HCT116 (cell line): ENCODE data around the gene UNC5C. TPM values are rescaled to one million over a fixed set of nuclear protein-coding genes. Genes with fewer than 3 reads are reported as not detected.

Experiments used
- ATAC-seq: fragments of 200-7000 bp; cut with Tn5 transposase; 2 replicates; pipeline ENCODE4 v1.9.1; 2020; ENCODE audit warnings: mild to moderate bottlenecking, moderate library complexity
- BruUV-seq: library from RNA; stranded (reverse); fragments of 400-500 nt; replicated peaks from 2 replicates; lab custom pipeline; 2021; lab: Mats Ljungman, UMichigan
- CTCF ChIA-PET: fragments of 300-600 bp; sonication (Branson Sonifier 250); formaldehyde crosslinking; loops from one replicate; lab custom pipeline; 2021; ENCODE audit warnings: antibody characterized with exemption; lab: Charles Lee
- POLR2A ChIA-PET: fragments of 300-600, 350-600 bp; sonication (Branson Sonifier 250); formaldehyde crosslinking; loops from one replicate; lab custom pipeline; 2021; ENCODE audit warnings: antibody characterized with exemption; lab: Charles Lee
- RAD21 ChIA-PET, 2 experiments: fragments of 300-600 bp; sonication (Branson Sonifier 250); formaldehyde crosslinking; loops; one replicate each; lab custom pipeline; 2023; ENCODE audit warnings: low total read pairs in 2 of 2; ENCODE audit not compliant: uncharacterized antibody in 2 of 2, unreplicated experiment in 2 of 2, low non-redundant PET in 1 of 2; lab: Charles Lee
- DNase-seq: peaks from one replicate; pipeline ENCODE4 v3.0.0-alpha.2; 2010; ENCODE audit warnings: low read depth, low spot score
- H2AFZ ChIP-seq: fragments of 200-600 bp; shearing (Covaris generic), sonication (generic); 2 replicates; pipeline ENCODE4 v1.6.1; 2017; ENCODE audit warnings: low read depth, mixed run types, mixed read lengths, antibody characterized with exemption, low read length; ENCODE audit not compliant: poor library complexity, severe bottlenecking
- H3K27ac ChIP-seq: 2 replicates; pipeline ENCODE4 v1.5.1; 2012; ENCODE audit warnings: low read depth, low read length
- H3K27me3 ChIP-seq: fragments of 200-600 bp; sonication (generic); 2 replicates; pipeline ENCODE4 v1.6.1; 2016; ENCODE audit warnings: mixed run types, low read length, mixed read lengths; ENCODE audit not compliant: insufficient read depth
- H3K36me3 ChIP-seq, 2 experiments: fragments of 200-500 bp in 1 of 2; fragments of 200-600 bp in 1 of 2; sonication (Bioruptor generic) in 1 of 2; sonication (generic) in 1 of 2; 2 replicates each; pipeline versions ENCODE4 v1.5.1 to v1.6.1; 2014 to 2016; ENCODE audit warnings: low read length in 2 of 2, inconsistent platforms in 1 of 2, mixed read lengths in 1 of 2, mixed run types in 1 of 2; ENCODE audit not compliant: insufficient read depth in 2 of 2, control insufficient read depth in 1 of 2
- H3K4me1 ChIP-seq, 2 experiments: fragments of 200-600 bp in 1 of 2; sonication (generic) in 1 of 2; 2 replicates each; pipeline versions ENCODE4 v1.5.1 to v1.6.1; 2012 to 2017; ENCODE audit warnings: low read length in 2 of 2, inconsistent platforms in 1 of 2, mild to moderate bottlenecking in 1 of 2, mixed read lengths in 1 of 2, mixed run types in 1 of 2, moderate library complexity in 1 of 2; ENCODE audit not compliant: insufficient read depth in 2 of 2, control insufficient read depth in 1 of 2
- H3K4me2 ChIP-seq: fragments of 200-600 bp; sonication (generic); 2 replicates; pipeline ENCODE4 v1.6.1; 2017; ENCODE audit warnings: mixed run types, low read length, mixed read lengths
- H3K4me3 ChIP-seq, 2 experiments: fragments of 200-600 bp in 1 of 2; sonication (generic) in 1 of 2; replicated peaks in 1 of 2; 2 replicates each; pipeline ENCODE4 v1.5.1; 2011 to 2016; ENCODE audit warnings: low read length in 2 of 2, control low read depth in 1 of 2, low read depth in 1 of 2, mild to moderate bottlenecking in 1 of 2, mixed read lengths in 1 of 2, mixed run types in 1 of 2
- H3K79me2 ChIP-seq: fragments of 200-600 bp; sonication (generic); 2 replicates; pipeline ENCODE4 v1.6.1; 2017; ENCODE audit warnings: mild to moderate bottlenecking, mixed run types, low read length, moderate library complexity, mixed read lengths; ENCODE audit not compliant: insufficient read depth
- H3K9ac ChIP-seq: fragments of 200-600 bp; sonication (generic); 2 replicates; pipeline ENCODE4 v1.6.1; 2016; ENCODE audit warnings: low read length, mixed read lengths
- H3K9me2 ChIP-seq: fragments of 200-600 bp; sonication (generic), shearing (Covaris generic); 2 replicates; pipeline ENCODE4 v1.6.1; 2017; ENCODE audit warnings: mixed run types, mild to moderate bottlenecking, moderate library complexity; ENCODE audit not compliant: insufficient read depth
- H3K9me3 ChIP-seq, 2 experiments: fragments of 200-500 bp in 1 of 2; fragments of 200-600 bp in 1 of 2; sonication (Bioruptor generic) in 1 of 2; sonication (generic) in 1 of 2; 2 replicates each; pipeline ENCODE4 v1.6.1; 2014 to 2017; ENCODE audit warnings: low read length in 2 of 2, mixed read lengths in 2 of 2, inconsistent platforms in 1 of 2, low read depth in 1 of 2, mild to moderate bottlenecking in 1 of 2, mixed run types in 1 of 2, moderate library complexity in 1 of 2; ENCODE audit not compliant: control insufficient read depth in 1 of 2, insufficient read depth in 1 of 2
- H4K20me1 ChIP-seq: fragments of 200-600 bp; sonication (generic), shearing (Covaris generic); 2 replicates; pipeline ENCODE4 v1.6.1; 2017; ENCODE audit warnings: mixed run types, mild to moderate bottlenecking, moderate library complexity; ENCODE audit not compliant: insufficient read depth
- CBX3 ChIP-seq: IDR thresholded peaks from 2 replicates; pipeline ENCODE4 v1.6.1; 2012; ENCODE audit warnings: low read depth
- JUND ChIP-seq: IDR thresholded peaks from 2 replicates; pipeline ENCODE4 v1.6.1; 2012
- POLR2A ChIP-seq: IDR thresholded peaks from 2 replicates; pipeline ENCODE4 v1.7.0; 2011; ENCODE audit warnings: borderline replicate concordance; ENCODE audit not compliant: insufficient read depth, insufficient read length; ENCODE audit errors: extremely low read depth
- RAD21 ChIP-seq: IDR thresholded peaks from 2 replicates; pipeline ENCODE4 v1.6.1; 2012; ENCODE audit warnings: low read depth, mild to moderate bottlenecking
- REST ChIP-seq: IDR thresholded peaks from 2 replicates; pipeline ENCODE4 v1.6.1; 2012; ENCODE audit warnings: low read depth
- SP1 ChIP-seq: IDR thresholded peaks from 2 replicates; pipeline ENCODE4 v1.6.1; 2012; ENCODE audit warnings: low read depth
- SRF ChIP-seq: IDR thresholded peaks from 2 replicates; pipeline ENCODE4 v1.6.1; 2012; ENCODE audit warnings: low read depth
- TCF7L2 ChIP-seq: IDR thresholded peaks from 2 replicates; pipeline ENCODE4 v1.7.0; 2011; ENCODE audit warnings: borderline replicate concordance, inconsistent platforms; ENCODE audit not compliant: insufficient read depth, insufficient read length; ENCODE audit errors: extremely low read depth
- YY1 ChIP-seq: IDR thresholded peaks from 2 replicates; pipeline ENCODE4 v1.6.1; 2011; ENCODE audit warnings: low read length, low read depth, moderate library complexity, mild to moderate bottlenecking; ENCODE audit not compliant: insufficient replicate concordance; ENCODE audit errors: extremely low read depth
- intact Hi-C: fragments of 100-400 bp; cut with micrococcal nuclease; formaldehyde crosslinking; loops from 2 replicates; pipeline ENCODE4 v1.10.0; 2022
- total RNA-seq: library from RNA; stranded (reverse); gene quantifications from one replicate; pipeline ENCODE4 v1.2.1, GENCODE V29; 2021; ENCODE audit not compliant: unreplicated experiment
- TF ChIP-seq, protein P1 (sequence below), 3 experiments: fragments of 200-600 bp in 1 of 3; sonication (generic) in 1 of 3; IDR thresholded peaks in 2 of 3; conservative IDR thresholded peaks in 1 of 3; 2 replicates each; pipeline ENCODE4 v1.5.1; 2012 to 2017; ENCODE audit warnings: low read depth in 2 of 3, low read length in 2 of 3, antibody characterized with exemption in 1 of 3, borderline replicate concordance in 1 of 3, control low read depth in 1 of 3, mild to moderate bottlenecking in 1 of 3, mixed read lengths in 1 of 3, mixed run types in 1 of 3, moderate library complexity in 1 of 3; ENCODE audit not compliant: insufficient read depth in 1 of 3

The UNC5C gene
- total RNA-seq, 1 experiment from 2014 or later = not detected

- no peak for TF ChIP-seq REST
- no peak for TF ChIP-seq SRF
- no peak for TF ChIP-seq POLR2A
- no peak for TF ChIP-seq JUND
- TF ChIP-seq, all 23 proteins: peak for 2
Observed at GRCh38 chr4:95167805-95168204, 381.0 kb downstream of the UNC5C start (continued).

- no peaks in the 10 kb centered on the region for H3K9me3 ChIP-seq
- DNase-seq = peak; percentile 57
- no TSS peak for BruUV-seq
- POLR2A ChIA-PET = no interaction called here
- no peaks in the 10 kb centered on the region for H3K9me2 ChIP-seq
- TF ChIP-seq YY1 (no peak), SP1 (no peak), POLR2A (no peak), TCF7L2 (no peak), RAD21 (peak; percentile 85), CBX3 (no peak), REST (no peak)
- TF ChIP-seq, protein P1, sequence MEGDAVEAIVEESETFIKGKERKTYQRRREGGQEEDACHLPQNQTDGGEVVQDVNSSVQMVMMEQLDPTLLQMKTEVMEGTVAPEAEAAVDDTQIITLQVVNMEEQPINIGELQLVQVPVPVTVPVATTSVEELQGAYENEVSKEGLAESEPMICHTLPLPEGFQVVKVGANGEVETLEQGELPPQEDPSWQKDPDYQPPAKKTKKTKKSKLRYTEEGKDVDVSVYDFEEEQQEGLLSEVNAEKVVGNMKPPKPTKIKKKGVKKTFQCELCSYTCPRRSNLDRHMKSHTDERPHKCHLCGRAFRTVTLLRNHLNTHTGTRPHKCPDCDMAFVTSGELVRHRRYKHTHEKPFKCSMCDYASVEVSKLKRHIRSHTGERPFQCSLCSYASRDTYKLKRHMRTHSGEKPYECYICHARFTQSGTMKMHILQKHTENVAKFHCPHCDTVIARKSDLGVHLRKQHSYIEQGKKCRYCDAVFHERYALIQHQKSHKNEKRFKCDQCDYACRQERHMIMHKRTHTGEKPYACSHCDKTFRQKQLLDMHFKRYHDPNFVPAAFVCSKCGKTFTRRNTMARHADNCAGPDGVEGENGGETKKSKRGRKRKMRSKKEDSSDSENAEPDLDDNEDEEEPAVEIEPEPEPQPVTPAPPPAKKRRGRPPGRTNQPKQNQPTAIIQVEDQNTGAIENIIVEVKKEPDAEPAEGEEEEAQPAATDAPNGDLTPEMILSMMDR (IDR thresholded peaks at IDR 0.05 in 2 of 3, conservative IDR thresholded peaks at IDR 0.05 in 1 of 3; ENCODE audit: borderline replicate concordance in 1 of 3, insufficient read depth in 1 of 3, low read depth in 2 of 3, low read length in 2 of 3) = peak; percentile 41 to 71 (median 58); a peak in 4 of 6 replicates
- TF ChIP-seq, all 23 proteins: peak for 2
- Histone ChIP-seq H3K27ac (no peak overlapping the region), H2AFZ (peak overlapping the region; percentile 35), H3K4me2 (peak overlapping the region; percentile 29; the same call in 1 of the 2 replicates), H3K27me3 (no peaks in the 10 kb centered on the region), H4K20me1 (no peaks in the 10 kb centered on the region), H3K9ac (no peak overlapping the region), H3K79me2 (no peaks in the 10 kb centered on the region), H3K4me1 (no peaks in the 10 kb centered on the region), H3K4me3 (no peak overlapping the region), H3K36me3 (no peaks in the 10 kb centered on the region)
- CTCF ChIA-PET = no interaction called here
- RAD21 ChIA-PET = no interaction called here
- ATAC-seq = peak; percentile 81
- intact Hi-C loops = loop anchor here (5.0 to 10.0 kb wide), 3 partner anchors 349 to 1986 kb away; no protein-coding TSS in a partner anchor
Observed at GRCh38 chr4:95165926-95166524, 382.7 kb downstream of the UNC5C start.
